Measurements from ENCODE around the gene FBXO8. TPM values are rescaled to one million over a fixed set of nuclear protein-coding genes. Genes with fewer than 3 reads are reported as not detected.

Gene FBXO8
- total RNA-seq, 1 donor from 2014 or later = 32.1 TPM

GRCh38 chr4:174222266-174222872 lies 61.1 kb downstream of the FBXO8 start:
- DNase-seq (ENCODE audit: low read depth) (peak; percentile 47), FAIRE-seq (no peak)
- peaks cover 14% of the 10 kb centered on the region for H3K27me3 ChIP-seq (ENCODE audit: control insufficient read depth, insufficient read depth, low read length)
- H3K4me3 ChIP-seq (ENCODE audit: low read depth, low read length) = no peak overlapping the region
- H3K36me3 ChIP-seq (ENCODE audit: control insufficient read depth, insufficient read depth, low read length) = no peaks in the 10 kb centered on the region
- TF ChIP-seq CTCF (IDR thresholded peaks at IDR 0.05; ENCODE audit: insufficient read depth, low read length, severe bottlenecking) = peak; percentile 52

- FAIRE-seq (no peak), DNase-seq (ENCODE audit: low read depth) (no peak)
- TF ChIP-seq CTCF (IDR thresholded peaks at IDR 0.05; ENCODE audit: insufficient read depth, low read length, severe bottlenecking) = no peak
- Histone ChIP-seq H3K4me3 (ENCODE audit: low read depth, low read length) (no peak overlapping the region), H3K36me3 (ENCODE audit: control insufficient read depth, insufficient read depth, low read length) (no peaks in the 10 kb centered on the region), H3K27me3 (ENCODE audit: control insufficient read depth, insufficient read depth, low read length) (peaks cover 43% of the 10 kb centered on the region)
Measured at GRCh38 chr4:174218127-174218790, 65.2 kb downstream of the FBXO8 start.

- DNase-seq (ENCODE audit: low read depth) (no peak), FAIRE-seq (no peak)
- no peak overlapping the region for H3K4me3 ChIP-seq (ENCODE audit: low read depth, low read length)
- no peaks in the 10 kb centered on the region for H3K36me3 ChIP-seq (ENCODE audit: control insufficient read depth, insufficient read depth, low read length)
- H3K27me3 ChIP-seq (ENCODE audit: control insufficient read depth, insufficient read depth, low read length) = peaks cover 47% of the 10 kb centered on the region
- no peak for TF ChIP-seq CTCF (IDR thresholded peaks at IDR 0.05; ENCODE audit: insufficient read depth, low read length, severe bottlenecking)
Measured at GRCh38 chr4:174217273-174218126, 66.0 kb downstream of the FBXO8 start.

DNA sequence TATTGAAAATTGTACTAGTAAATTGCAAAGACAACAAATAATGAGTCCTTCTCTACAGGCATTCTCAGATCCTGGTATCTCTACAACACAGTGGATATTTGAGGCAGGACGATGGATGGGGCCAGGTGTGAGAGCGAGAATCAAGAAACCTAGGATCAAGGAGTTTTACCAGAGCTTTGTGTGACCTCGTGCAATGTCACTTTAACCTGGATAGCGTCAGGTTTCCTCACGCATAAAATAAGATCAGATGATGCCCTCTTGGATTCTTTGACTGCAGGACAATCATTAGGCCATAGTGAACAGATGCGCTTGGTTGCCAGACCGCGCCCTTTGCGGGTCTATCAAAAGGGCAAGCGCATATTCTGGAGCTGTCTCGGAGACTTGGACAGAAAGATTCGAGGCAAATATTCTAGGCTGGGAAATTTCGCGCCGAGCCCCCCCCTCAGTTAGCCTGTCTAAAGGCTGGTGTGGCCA lies 66.6 kb downstream of the FBXO8 start:
- TF ChIP-seq CTCF (IDR thresholded peaks at IDR 0.05; ENCODE audit: insufficient read depth, low read length, severe bottlenecking) = no peak
- no peak for FAIRE-seq
- Histone ChIP-seq H3K27me3 (ENCODE audit: control insufficient read depth, insufficient read depth, low read length) (peaks cover 47% of the 10 kb centered on the region), H3K4me3 (ENCODE audit: low read depth, low read length) (no peak overlapping the region), H3K36me3 (ENCODE audit: control insufficient read depth, insufficient read depth, low read length) (no peaks in the 10 kb centered on the region)
- no peak for DNase-seq (ENCODE audit: low read depth)

DNA sequence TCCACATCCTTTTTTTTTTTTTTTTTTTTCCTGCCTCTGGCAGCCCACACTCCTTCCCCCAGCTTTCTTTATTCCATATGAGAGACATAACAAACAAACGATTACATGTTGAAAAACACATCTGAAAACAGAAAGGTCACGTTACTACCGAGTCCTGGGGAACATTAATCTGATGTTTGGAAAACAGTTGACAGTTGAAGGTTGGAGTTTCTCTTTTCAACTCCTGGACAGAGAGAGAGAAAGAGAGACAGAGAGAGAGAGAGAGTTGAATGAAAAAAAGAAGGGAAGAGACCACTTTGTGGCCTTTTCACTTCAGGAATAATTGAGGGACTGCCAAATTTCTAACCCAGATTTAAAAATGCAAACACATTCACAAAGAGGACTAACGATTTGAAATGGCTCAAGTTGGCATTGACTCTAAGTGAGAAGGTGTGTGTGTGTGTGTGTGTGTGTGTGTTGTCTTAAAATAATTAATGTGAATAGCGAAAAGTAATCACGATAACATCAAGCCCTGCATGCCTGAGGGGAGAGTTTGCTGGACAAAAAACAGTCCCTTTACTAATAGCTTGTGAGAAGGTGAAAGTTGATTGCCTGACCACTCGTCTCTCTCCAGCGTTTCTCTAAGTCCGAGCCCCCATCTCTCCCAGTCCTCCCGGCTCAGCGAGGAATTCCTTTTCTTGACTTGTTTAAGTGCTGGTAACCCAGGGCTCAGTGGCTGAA lies 67.3 kb downstream of the FBXO8 start:
- no peak for FAIRE-seq
- H3K27me3 ChIP-seq (ENCODE audit: control insufficient read depth, insufficient read depth, low read length) = peaks cover 52% of the 10 kb centered on the region

More for the DNA sequence above, 67.3 kb downstream of the FBXO8 start:
- DNase-seq (ENCODE audit: low read depth) = no peak
- no peak for TF ChIP-seq CTCF (IDR thresholded peaks at IDR 0.05; ENCODE audit: insufficient read depth, low read length, severe bottlenecking)
- Histone ChIP-seq H3K36me3 (ENCODE audit: control insufficient read depth, insufficient read depth, low read length) (no peaks in the 10 kb centered on the region), H3K4me3 (ENCODE audit: low read depth, low read length) (no peak overlapping the region)

Data from bronchial epithelial cell (primary cell).